GM13976 (cell line): ENCODE results near the gene SCRN3.
"Not testable (repeated sequence)": the region's sequence is repeated elsewhere in the genome, so short reads cannot be mapped to it uniquely, and the experiment has no call there.

Source experiments
- DNase-seq: peaks from one replicate; pipeline ENCODE4 v3.0.0; 2012; ENCODE audit warnings: low spot score
- CTCF ChIP-seq: IDR thresholded peaks from 2 replicates; pipeline ENCODE4 v1.5.1; 2012; ENCODE audit warnings: borderline replicate concordance, mild to moderate bottlenecking; ENCODE audit not compliant: insufficient read depth; ENCODE audit errors: extremely low read depth, missing control alignments, control extremely low read depth
- in situ Hi-C: fragments of 300-500 bp; cut with MboI; formaldehyde crosslinking; loops from one replicate; pipeline ENCODE4 v1.12.0; 2022; ENCODE audit warnings: low sequenced_read_pairs, mixed read lengths, inconsistent platforms; ENCODE audit not compliant: unreplicated experiment

The SCRN3 gene

GRCh38 chr2:174389542-174389941 is 6.0 kb upstream of the SCRN3 start:
- TF ChIP-seq CTCF: no peak
- in situ Hi-C loops: no loop called here

GRCh38 chr2:174390303-174390702 is 5.2 kb upstream of the SCRN3 start:
- DNase-seq, in situ Hi-C loops: not testable (repeated sequence)

More at GRCh38 chr2:174389542-174389941, 6.0 kb upstream of the SCRN3 start:
- no peak for DNase-seq

GRCh38 chr2:174392706-174393105 is 2.8 kb upstream of the SCRN3 start:
- DNase-seq: no peak
- in situ Hi-C loops: no loop called here
- no peak for TF ChIP-seq CTCF

- no peak for DNase-seq
- no peak for TF ChIP-seq CTCF
- in situ Hi-C loops: no loop called here
Observed at GRCh38 chr2:174395969-174396630, 570 bp downstream of the SCRN3 start.

- in situ Hi-C loops: no loop called here
- TF ChIP-seq CTCF: no peak
- DNase-seq: no peak
Observed at GRCh38 chr2:174397773-174398172, 2.2 kb downstream of the SCRN3 start.

- in situ Hi-C loops: no loop called here
- no peak for TF ChIP-seq CTCF
- no peak for DNase-seq
Observed at GRCh38 chr2:174399171-174399570, 3.6 kb downstream of the SCRN3 start.

- in situ Hi-C loops: no loop called here
- DNase-seq: no peak
- no peak for TF ChIP-seq CTCF
Observed at GRCh38 chr2:174400853-174401252, 5.3 kb downstream of the SCRN3 start.
